ENCODE measurements around the gene PAPSS1. TPM values are rescaled to one million over a fixed set of nuclear protein-coding genes. Genes with fewer than 3 reads are reported as not detected.
A peak's percentile ranks its signal among the peaks of the same experiment; 100 is the strongest.

The PAPSS1 gene
- total and polyA plus RNA-seq, 2 experiments from 2014 or later = 69.6 to 69.9 TPM

GRCh38 chr4:107600436-107600835 lies 119.6 kb downstream of the PAPSS1 start:
- 0 out of 2 replicates have a peak overlapping the region, but pooled peaks have one; percentile 0 for H3K4me3 ChIP-seq
- no peaks in the 10 kb centered on the region for H3K27me3 ChIP-seq (replicated peaks; ENCODE audit: insufficient read depth)
- H3K4me2 ChIP-seq (ENCODE audit: unreplicated experiment) = peak overlapping the region; percentile 69
- H3K9ac ChIP-seq = peak overlapping the region; percentile 22; the same call in 1 of the 2 replicates
- no peaks in the 10 kb centered on the region for H3K9me2 ChIP-seq (ENCODE audit: insufficient read depth)
- no peaks in the 10 kb centered on the region for H4K20me1 ChIP-seq (ENCODE audit: insufficient read depth)
- H3K27ac ChIP-seq = peak overlapping the region; percentile 65
- peak overlapping the region; percentile 72 for H2AFZ ChIP-seq
- H3K9me3 ChIP-seq (ENCODE audit: low read depth) = no peaks in the 10 kb centered on the region
- H3K36me3 ChIP-seq (ENCODE audit: low read depth) = no peaks in the 10 kb centered on the region
- no peak for TF ChIP-seq EZH2 (IDR thresholded peaks at IDR 0.05; ENCODE audit: insufficient read depth, poor library complexity, severe bottlenecking)
- TF ChIP-seq EZH2phosphoT487 (IDR thresholded peaks at IDR 0.05; ENCODE audit: insufficient read depth, low read depth) = no peak
- WGBS, 2 experiments (ENCODE audit: low coverage in 1 of 2, low lambda C conversion rate in 2 of 2, missing lambda C conversion rate in 2 of 2) = 11% methylated on average over 2 of the region's 2 CpGs
- DNase-seq = peak; percentile 63
- peaks cover 11% of the 10 kb centered on the region; the same call in 1 of the 2 replicates for H3F3A ChIP-seq (ENCODE audit: insufficient read depth)
- in situ Hi-C loops (cut with MboI) = no loop called here
- H3K4me1 ChIP-seq (ENCODE audit: insufficient read depth) = peaks cover 28% of the 10 kb centered on the region
- no peaks in the 10 kb centered on the region for H3K79me2 ChIP-seq (ENCODE audit: insufficient read depth)

GRCh38 chr4:107599841-107600240 lies 120.2 kb downstream of the PAPSS1 start:
- Histone ChIP-seq H3K9ac (no peak overlapping the region), H3K27ac (peak overlapping the region; percentile 65; the same call in 1 of the 2 replicates), H3K36me3 (ENCODE audit: low read depth) (no peaks in the 10 kb centered on the region), H3K4me1 (ENCODE audit: insufficient read depth) (peaks cover 28% of the 10 kb centered on the region), H4K20me1 (ENCODE audit: insufficient read depth) (no peaks in the 10 kb centered on the region), H3F3A (ENCODE audit: insufficient read depth) (peaks cover 11% of the 10 kb centered on the region; the same call in 1 of the 2 replicates), H2AFZ (peak overlapping the region; percentile 72), H3K9me3 (ENCODE audit: low read depth) (no peaks in the 10 kb centered on the region), H3K4me3 (0 out of 2 replicates have a peak overlapping the region, but pooled peaks have one; percentile 0), H3K4me2 (ENCODE audit: unreplicated experiment) (peak overlapping the region; percentile 69), H3K9me2 (ENCODE audit: insufficient read depth) (no peaks in the 10 kb centered on the region), H3K79me2 (ENCODE audit: insufficient read depth) (no peaks in the 10 kb centered on the region), H3K27me3 (replicated peaks; ENCODE audit: insufficient read depth) (no peaks in the 10 kb centered on the region)
- 41 to 52% methylated on average over 3 of the region's 3 CpGs for WGBS, 2 experiments (ENCODE audit: low coverage in 1 of 2, low lambda C conversion rate in 2 of 2, missing lambda C conversion rate in 2 of 2)
- DNase-seq = peak; percentile 13
- TF ChIP-seq EZH2 (IDR thresholded peaks at IDR 0.05; ENCODE audit: insufficient read depth, poor library complexity, severe bottlenecking) (no peak), EZH2phosphoT487 (IDR thresholded peaks at IDR 0.05; ENCODE audit: insufficient read depth, low read depth) (no peak)
- in situ Hi-C loops (cut with MboI) = no loop called here

- Histone ChIP-seq H3K36me3 (ENCODE audit: low read depth) (no peaks in the 10 kb centered on the region), H3K4me3 (no peak overlapping the region), H3K4me2 (ENCODE audit: unreplicated experiment) (no peak overlapping the region), H3K9ac (no peak overlapping the region), H3K9me3 (ENCODE audit: low read depth) (no peaks in the 10 kb centered on the region), H3K9me2 (ENCODE audit: insufficient read depth) (no peaks in the 10 kb centered on the region), H3K4me1 (ENCODE audit: insufficient read depth) (no peaks in the 10 kb centered on the region), H3F3A (ENCODE audit: insufficient read depth) (no peaks in the 10 kb centered on the region), H4K20me1 (ENCODE audit: insufficient read depth) (no peaks in the 10 kb centered on the region), H2AFZ (no peak overlapping the region), H3K27ac (no peak overlapping the region), H3K79me2 (ENCODE audit: insufficient read depth) (no peaks in the 10 kb centered on the region), H3K27me3 (replicated peaks; ENCODE audit: insufficient read depth) (no peaks in the 10 kb centered on the region)
- TF ChIP-seq EZH2 (IDR thresholded peaks at IDR 0.05; ENCODE audit: insufficient read depth, poor library complexity, severe bottlenecking) = no peak
- TF ChIP-seq EZH2phosphoT487 (IDR thresholded peaks at IDR 0.05; ENCODE audit: insufficient read depth, low read depth) = no peak
- WGBS, 2 experiments (ENCODE audit: low coverage in 1 of 2, low lambda C conversion rate in 2 of 2, missing lambda C conversion rate in 2 of 2) = 74% methylated on average over 1 of the region's 1 CpG
- in situ Hi-C loops (cut with MboI) = no loop called here
- DNase-seq = no peak
These were observed 126.8 kb downstream of the PAPSS1 start for GRCh38 chr4:107593230-107593629.

DNA sequence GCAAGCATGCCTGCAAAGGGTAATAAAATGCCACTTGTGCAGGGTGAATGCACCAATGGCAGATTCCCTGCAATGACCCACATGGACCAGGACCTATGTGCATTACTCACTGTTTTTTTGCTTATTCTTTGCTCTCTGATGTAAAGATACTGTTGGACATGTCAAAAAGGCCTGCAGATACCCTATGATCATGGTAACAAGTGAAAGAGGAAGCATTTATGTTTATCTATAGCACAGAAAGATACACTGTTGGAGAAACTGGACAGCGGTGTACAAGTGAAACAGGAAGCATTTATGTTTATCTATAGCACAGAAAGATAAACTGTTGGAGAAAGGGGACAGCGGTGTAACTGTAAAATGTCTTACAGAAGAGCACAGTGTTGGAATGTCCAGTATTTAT lies 127.5 kb downstream of the PAPSS1 start:
- Histone ChIP-seq H3K79me2 (ENCODE audit: insufficient read depth) (no peaks in the 10 kb centered on the region), H3K4me2 (ENCODE audit: unreplicated experiment) (no peak overlapping the region), H3F3A (ENCODE audit: insufficient read depth) (no peaks in the 10 kb centered on the region), H3K9me3 (ENCODE audit: low read depth) (no peaks in the 10 kb centered on the region), H2AFZ (no peak overlapping the region), H3K27me3 (replicated peaks; ENCODE audit: insufficient read depth) (no peaks in the 10 kb centered on the region), H3K27ac (no peak overlapping the region), H3K4me3 (no peak overlapping the region), H3K9me2 (ENCODE audit: insufficient read depth) (no peaks in the 10 kb centered on the region), H3K9ac (no peak overlapping the region), H3K36me3 (ENCODE audit: low read depth) (no peaks in the 10 kb centered on the region), H4K20me1 (ENCODE audit: insufficient read depth) (no peaks in the 10 kb centered on the region), H3K4me1 (ENCODE audit: insufficient read depth) (no peaks in the 10 kb centered on the region)
- WGBS, 2 experiments (ENCODE audit: low coverage in 1 of 2, low lambda C conversion rate in 2 of 2, missing lambda C conversion rate in 2 of 2) = 70 to 77% methylated on average over 2 of the region's 2 CpGs
- no peak for DNase-seq
- TF ChIP-seq EZH2 (IDR thresholded peaks at IDR 0.05; ENCODE audit: insufficient read depth, poor library complexity, severe bottlenecking) (no peak), EZH2phosphoT487 (IDR thresholded peaks at IDR 0.05; ENCODE audit: insufficient read depth, low read depth) (no peak)
- in situ Hi-C loops (cut with MboI) = no loop called here

DNA sequence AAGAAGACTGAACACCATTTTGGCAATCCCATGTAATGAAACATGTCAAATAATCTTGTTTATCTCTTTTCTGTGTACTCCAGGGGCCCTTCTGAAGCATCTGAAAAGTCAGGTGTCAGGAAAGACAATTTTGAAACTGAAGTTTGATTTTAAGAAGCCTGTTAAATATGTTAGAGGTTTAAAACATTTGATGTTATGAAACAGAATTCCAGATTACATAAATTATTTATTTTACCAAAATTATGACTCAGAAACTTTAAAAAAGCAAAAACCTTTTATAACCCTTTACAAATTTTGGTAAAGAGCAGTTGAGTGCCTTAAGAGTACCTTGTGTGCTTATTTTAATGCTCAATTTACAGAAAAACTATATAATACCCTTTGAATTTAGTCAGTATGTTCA lies 130.8 kb downstream of the PAPSS1 start:
- H3K36me3 ChIP-seq (ENCODE audit: low read depth) = no peaks in the 10 kb centered on the region
- no peak overlapping the region for H3K9ac ChIP-seq
- H4K20me1 ChIP-seq (ENCODE audit: insufficient read depth) = no peaks in the 10 kb centered on the region
- no peaks in the 10 kb centered on the region for H3K4me1 ChIP-seq (ENCODE audit: insufficient read depth)
- DNase-seq = no peak
- no peaks in the 10 kb centered on the region for H3K79me2 ChIP-seq (ENCODE audit: insufficient read depth)
- H3K4me2 ChIP-seq (ENCODE audit: unreplicated experiment) = no peak overlapping the region
- H3K27me3 ChIP-seq (replicated peaks; ENCODE audit: insufficient read depth) = no peaks in the 10 kb centered on the region
- H2AFZ ChIP-seq = no peak overlapping the region
- H3F3A ChIP-seq (ENCODE audit: insufficient read depth) = no peaks in the 10 kb centered on the region
- in situ Hi-C loops (cut with MboI) = no loop called here
- H3K27ac ChIP-seq = no peak overlapping the region
- TF ChIP-seq EZH2phosphoT487 (IDR thresholded peaks at IDR 0.05; ENCODE audit: insufficient read depth, low read depth) = no peak
- no peak for TF ChIP-seq EZH2 (IDR thresholded peaks at IDR 0.05; ENCODE audit: insufficient read depth, poor library complexity, severe bottlenecking)
- no peaks in the 10 kb centered on the region for H3K9me2 ChIP-seq (ENCODE audit: insufficient read depth)
- H3K9me3 ChIP-seq (ENCODE audit: low read depth) = no peaks in the 10 kb centered on the region
- no peak overlapping the region for H3K4me3 ChIP-seq

All from GM23248 (cell line).